LNCAP (cell line): ENCODE data around the gene IRF4.

Experiments used
- CTCF ChIP-seq: fragments of 450-650 bp; IDR thresholded peaks from 2 replicates; pipeline ENCODE4 v1.5.1; 2017; ENCODE audit warnings: mild to moderate bottlenecking

IRF4 gene

GRCh38 chr6:378090-378957 is 13.2 kb upstream of the IRF4 start:
- TF ChIP-seq CTCF = no peak

GRCh38 chr6:378958-379409 is 12.6 kb upstream of the IRF4 start:
- no peak for TF ChIP-seq CTCF

- TF ChIP-seq CTCF = no peak
Observed at GRCh38 chr6:379410-380181, 12.0 kb upstream of the IRF4 start.

DNA sequence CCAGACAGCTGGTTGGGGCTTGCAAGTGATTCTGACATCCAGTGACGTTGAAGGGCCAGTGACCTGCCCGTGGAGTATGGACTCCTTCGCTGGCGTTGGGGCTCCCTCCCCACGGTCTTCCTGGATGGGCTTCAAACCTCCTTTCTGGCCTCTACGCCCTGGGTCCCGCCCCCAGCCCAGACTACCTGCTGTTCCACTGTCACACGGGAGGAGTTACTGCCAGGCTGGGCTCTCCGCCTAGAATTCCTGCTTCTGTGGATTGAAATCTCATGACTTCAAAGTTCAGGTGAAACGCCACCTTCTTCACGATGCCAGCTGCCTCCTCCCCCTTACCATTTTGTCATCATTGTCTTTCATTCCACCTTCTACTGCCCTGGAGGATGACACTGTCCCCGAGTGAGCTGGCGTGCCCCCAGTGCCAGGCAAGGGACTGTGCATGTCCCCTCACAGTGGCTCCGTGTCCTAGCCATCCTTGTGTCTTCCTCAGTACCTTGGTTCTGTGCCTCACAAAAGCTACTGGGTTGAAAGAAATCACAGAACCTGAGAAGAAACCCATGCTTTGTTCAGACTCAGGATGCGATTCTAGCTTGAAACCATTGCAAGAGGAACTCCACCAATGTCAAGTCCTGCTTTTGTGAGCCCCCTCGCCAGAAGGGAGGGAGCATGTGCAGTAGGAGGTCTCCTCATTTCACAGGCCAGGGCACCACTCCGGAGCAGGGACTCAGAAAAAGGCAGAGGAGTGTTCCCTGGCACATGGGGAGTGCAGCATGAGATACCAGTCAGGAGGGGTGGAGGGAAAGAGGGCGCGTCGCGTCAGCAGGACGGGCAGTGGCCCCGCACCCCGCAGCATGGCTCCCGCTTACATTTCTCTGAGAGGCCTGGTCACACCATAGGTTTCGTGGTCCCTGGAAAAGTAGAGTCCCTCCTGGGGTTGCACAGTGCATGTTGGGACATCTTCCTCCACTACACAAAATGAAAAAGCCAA is 11.0 kb upstream of the IRF4 start:
- TF ChIP-seq CTCF = no peak

- TF ChIP-seq CTCF = no peak
Observed at GRCh38 chr6:381742-382461, 9.7 kb upstream of the IRF4 start.

- TF ChIP-seq CTCF = no peak
Observed at GRCh38 chr6:382883-383810, 8.4 kb upstream of the IRF4 start.
